Measurements from ENCODE around the gene P2RY6.

Gene P2RY6

DNA sequence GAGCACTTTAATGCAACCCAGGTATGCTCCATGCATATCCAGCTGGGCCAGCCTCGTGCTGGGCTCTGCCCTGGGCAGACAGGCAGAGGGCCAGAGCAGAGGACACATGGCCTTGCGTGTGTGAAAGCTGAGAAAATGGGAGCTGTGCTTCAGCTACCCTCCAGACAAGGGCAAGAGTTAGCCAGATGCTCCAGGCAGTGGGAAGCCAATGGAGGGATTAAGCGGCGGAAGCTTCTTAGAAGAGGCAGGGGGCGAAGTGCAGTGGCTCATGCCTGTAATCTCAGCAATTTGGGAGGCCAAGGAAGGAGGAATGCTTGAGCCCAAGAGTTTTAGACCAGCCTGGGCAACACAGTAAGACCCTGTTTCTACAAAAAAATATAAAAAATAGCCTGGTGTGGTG lies 26.1 kb downstream of the P2RY6 start:
- Histone ChIP-seq H3K18ac (ENCODE audit: low read length) (no peak overlapping the region), H3K4ac (ENCODE audit: low read length) (no peak overlapping the region), H2AK5ac (ENCODE audit: low read depth, low read length) (no peak overlapping the region), H3K4me1 (ENCODE audit: control insufficient read depth in 2 of 2, insufficient read depth in 1 of 2, low read depth in 1 of 2, low read length in 2 of 2) (peaks cover under 1 to 1% of the 10 kb centered on the region in 2 donors), H3K14ac (ENCODE audit: low read length) (no peak overlapping the region), H3K23ac (ENCODE audit: low read depth, low read length, poor library complexity) (no peak overlapping the region), H3K4me2 (ENCODE audit: insufficient read depth, low read length, poor library complexity, severe bottlenecking) (no peak overlapping the region), H2BK12ac (ENCODE audit: low read length) (peak overlapping the region; percentile 35), H3K79me1 (ENCODE audit: low read depth, low read length) (no peaks in the 10 kb centered on the region), H2BK15ac (ENCODE audit: low read length) (no peak overlapping the region), H3K4me3 (ENCODE audit: low read length in 2 of 2) (no peak overlapping the region), H2AFZ (ENCODE audit: low read length) (no peak overlapping the region), H3K36me3 (replicated peaks in 1 of 2; ENCODE audit: control insufficient read depth in 2 of 2, insufficient read depth in 2 of 2, low read length in 2 of 2) (no peaks in the 10 kb centered on the region), H3K27me3 (ENCODE audit: control insufficient read depth in 3 of 3, insufficient read depth in 3 of 3, low read depth in 1 of 3, low read length in 3 of 3) (no peaks in the 10 kb centered on the region), H4K8ac (ENCODE audit: low read depth, low read length) (no peak overlapping the region), H3K27ac (replicated peaks; ENCODE audit: low read length) (no peak overlapping the region), H2BK120ac (ENCODE audit: low read depth, low read length) (no peak overlapping the region), H3K9ac (ENCODE audit: low read depth, low read length, poor library complexity) (no peak overlapping the region), H4K91ac (ENCODE audit: low read depth, low read length, poor library complexity) (no peak overlapping the region), H2BK5ac (ENCODE audit: low read length) (no peak overlapping the region), H3K9me3 (replicated peaks in 1 of 2; ENCODE audit: control insufficient read depth in 2 of 2, insufficient read depth in 1 of 2, low read depth in 1 of 2, low read length in 2 of 2) (no peaks in the 10 kb centered on the region)
- no CpG with 5 or more reads among the region's 5 CpGs for WGBS, 2 donors (ENCODE audit: extremely low coverage in 2 of 2, insufficient read length in 2 of 2, insufficient replicate concordance in 1 of 2)
- DNase-seq (ENCODE audit: low spot score), result no peak

DNA sequence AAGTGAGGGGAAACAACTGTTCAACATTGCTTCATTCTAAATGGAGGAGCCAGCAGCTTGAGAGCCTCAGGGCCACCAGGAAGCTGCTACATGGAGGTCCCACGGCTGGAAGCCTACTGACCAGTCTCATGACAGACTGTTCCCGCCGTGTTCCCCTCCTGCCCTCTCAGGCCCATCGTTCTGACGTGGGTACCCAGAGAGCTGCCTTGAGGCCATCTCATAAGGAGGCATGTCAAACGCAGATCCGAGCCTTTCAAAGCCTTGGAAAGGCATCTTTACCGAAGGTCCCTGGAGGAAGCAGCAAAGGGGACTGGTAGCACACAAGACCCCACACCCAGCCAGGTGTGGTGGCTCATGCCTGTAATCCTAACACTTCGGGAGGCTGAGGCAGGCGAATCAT lies 27.6 kb downstream of the P2RY6 start:
- H3K27me3 ChIP-seq (ENCODE audit: control insufficient read depth in 3 of 3, insufficient read depth in 3 of 3, low read depth in 1 of 3, low read length in 3 of 3), result no peaks in the 10 kb centered on the region
- H3K4me3 ChIP-seq (ENCODE audit: low read length in 2 of 2), result no peak overlapping the region
- no peak overlapping the region for H3K4ac ChIP-seq (ENCODE audit: low read length)
- DNase-seq (ENCODE audit: low spot score), result no peak
- no peak overlapping the region for H2AFZ ChIP-seq (ENCODE audit: low read length)
- no peak overlapping the region for H2BK12ac ChIP-seq (ENCODE audit: low read length)
- peaks cover 0 to 1% of the 10 kb centered on the region in 2 donors for H3K9me3 ChIP-seq (replicated peaks in 1 of 2; ENCODE audit: control insufficient read depth in 2 of 2, insufficient read depth in 1 of 2, low read depth in 1 of 2, low read length in 2 of 2)
- H2BK120ac ChIP-seq (ENCODE audit: low read depth, low read length), result no peak overlapping the region
- H3K9ac ChIP-seq (ENCODE audit: low read depth, low read length, poor library complexity), result no peak overlapping the region
- no peak overlapping the region for H4K8ac ChIP-seq (ENCODE audit: low read depth, low read length)
- peak overlapping the region; percentile 25 for H2BK15ac ChIP-seq (ENCODE audit: low read length)
- H3K79me1 ChIP-seq (ENCODE audit: low read depth, low read length), result no peaks in the 10 kb centered on the region
- no peaks in the 10 kb centered on the region for H3K36me3 ChIP-seq (replicated peaks in 1 of 2; ENCODE audit: control insufficient read depth in 2 of 2, insufficient read depth in 2 of 2, low read length in 2 of 2)
- H3K27ac ChIP-seq (replicated peaks; ENCODE audit: low read length), result no peak overlapping the region
- no peak overlapping the region for H3K4me2 ChIP-seq (ENCODE audit: insufficient read depth, low read length, poor library complexity, severe bottlenecking)
- H2AK5ac ChIP-seq (ENCODE audit: low read depth, low read length), result peak overlapping the region; percentile 53
- no peak overlapping the region for H4K91ac ChIP-seq (ENCODE audit: low read depth, low read length, poor library complexity)
- H3K18ac ChIP-seq (ENCODE audit: low read length), result no peak overlapping the region
- no peak overlapping the region for H3K23ac ChIP-seq (ENCODE audit: low read depth, low read length, poor library complexity)
- H3K14ac ChIP-seq (ENCODE audit: low read length), result no peak overlapping the region
- no peak overlapping the region for H2BK5ac ChIP-seq (ENCODE audit: low read length)
- no peaks in the 10 kb centered on the region for H3K4me1 ChIP-seq (ENCODE audit: control insufficient read depth in 2 of 2, insufficient read depth in 1 of 2, low read depth in 1 of 2, low read length in 2 of 2)
- WGBS, 2 donors (ENCODE audit: extremely low coverage in 2 of 2, insufficient read length in 2 of 2, insufficient replicate concordance in 1 of 2), result no CpG with 5 or more reads among the region's 10 CpGs

DNA sequence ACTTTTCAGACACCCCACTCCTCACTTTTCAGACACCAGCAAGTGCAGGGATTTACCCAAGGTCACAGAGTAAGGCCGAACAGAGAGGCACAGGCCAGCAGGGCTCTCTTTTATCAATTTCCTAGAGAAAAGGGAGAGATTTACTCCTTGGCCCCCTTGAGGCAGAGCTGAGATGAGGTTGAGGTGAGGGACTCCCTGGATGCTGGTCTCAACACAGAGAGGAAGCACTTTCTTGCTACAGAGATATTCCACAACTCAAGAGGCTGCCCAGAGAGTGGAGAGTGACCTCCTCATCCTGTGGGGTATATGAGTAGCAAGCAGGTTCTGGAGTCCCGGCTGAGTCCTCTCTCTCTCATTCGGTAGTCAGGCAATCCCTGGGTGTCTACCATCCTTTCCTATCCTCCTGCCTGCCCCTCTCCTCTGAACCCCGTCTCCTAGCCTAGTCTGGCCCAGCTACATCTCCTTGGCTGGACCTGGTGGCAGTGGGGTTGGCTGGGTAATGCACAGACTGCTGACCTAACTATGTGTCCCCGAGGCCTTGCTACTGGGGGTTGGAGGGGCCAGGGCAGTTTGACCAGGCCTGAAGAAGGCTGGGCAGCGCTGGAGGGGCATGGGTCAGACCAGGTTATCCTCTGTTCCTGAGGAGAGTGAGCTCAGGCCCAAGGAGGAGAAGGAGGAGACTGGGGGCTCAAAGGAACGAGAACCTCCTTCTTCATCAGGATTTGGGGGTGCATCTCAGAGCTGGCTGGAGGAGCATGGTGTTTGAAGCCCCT lies 34.1 kb downstream of the P2RY6 start:
- Histone ChIP-seq H2AK5ac (ENCODE audit: low read depth, low read length) (peak overlapping the region; percentile 60), H3K27ac (replicated peaks; ENCODE audit: low read length) (no peak overlapping the region), H3K4ac (ENCODE audit: low read length) (peak overlapping the region; percentile 24), H4K91ac (ENCODE audit: low read depth, low read length, poor library complexity) (peak overlapping the region; percentile 6), H3K9me3 (replicated peaks in 1 of 2; ENCODE audit: control insufficient read depth in 2 of 2, insufficient read depth in 1 of 2, low read depth in 1 of 2, low read length in 2 of 2) (peaks cover 1 to 11% of the 10 kb centered on the region in 2 donors), H3K27me3 (ENCODE audit: control insufficient read depth in 3 of 3, insufficient read depth in 3 of 3, low read depth in 1 of 3, low read length in 3 of 3) (no peaks in the 10 kb centered on the region), H2AFZ (ENCODE audit: low read length) (peak overlapping the region; percentile 45), H3K79me1 (ENCODE audit: low read depth, low read length) (peaks cover 18% of the 10 kb centered on the region), H3K14ac (ENCODE audit: low read length) (no peak overlapping the region), H3K4me1 (ENCODE audit: control insufficient read depth in 2 of 2, insufficient read depth in 1 of 2, low read depth in 1 of 2, low read length in 2 of 2) (peaks cover 9 to 24% of the 10 kb centered on the region in 2 donors), H3K4me2 (ENCODE audit: insufficient read depth, low read length, poor library complexity, severe bottlenecking) (no peak overlapping the region), H4K8ac (ENCODE audit: low read depth, low read length) (no peak overlapping the region), H3K23ac (ENCODE audit: low read depth, low read length, poor library complexity) (peak overlapping the region; percentile 25), H2BK12ac (ENCODE audit: low read length) (peak overlapping the region; percentile 77), H2BK15ac (ENCODE audit: low read length) (no peak overlapping the region), H2BK120ac (ENCODE audit: low read depth, low read length) (peak overlapping the region; percentile 74), H3K4me3 (ENCODE audit: low read length in 2 of 2) (no peak overlapping the region), H3K36me3 (replicated peaks in 1 of 2; ENCODE audit: control insufficient read depth in 2 of 2, insufficient read depth in 2 of 2, low read length in 2 of 2) (peaks cover 3 to 16% of the 10 kb centered on the region in 2 donors), H3K18ac (ENCODE audit: low read length) (peak overlapping the region; percentile 91), H2BK5ac (ENCODE audit: low read length) (peak overlapping the region; percentile 43), H3K9ac (ENCODE audit: low read depth, low read length, poor library complexity) (peak overlapping the region; percentile 54)
- no CpG with 5 or more reads among the region's 7 CpGs for WGBS, 2 donors (ENCODE audit: extremely low coverage in 2 of 2, insufficient read length in 2 of 2, insufficient replicate concordance in 1 of 2)
- DNase-seq (ENCODE audit: low spot score), result no peak

DNA sequence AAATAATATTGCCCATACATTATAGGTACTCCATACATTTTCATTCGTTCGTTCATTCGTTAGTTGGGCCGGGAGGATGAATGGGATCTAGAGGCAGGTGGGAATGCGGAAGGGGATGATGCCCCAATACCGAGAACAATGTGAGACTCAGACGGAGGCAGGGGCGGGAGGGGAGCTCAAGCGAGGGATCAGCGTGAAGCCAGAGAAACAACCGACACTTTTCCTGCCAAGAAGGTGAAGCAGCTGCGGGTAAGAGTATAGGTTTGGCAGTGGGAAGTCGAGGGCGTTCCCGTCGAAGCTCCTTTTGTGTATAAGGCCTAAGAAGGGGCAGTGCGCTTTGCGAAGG lies 34.8 kb downstream of the P2RY6 start:
- peak overlapping the region; percentile 43 for H2BK5ac ChIP-seq (ENCODE audit: low read length)
- H3K27ac ChIP-seq (replicated peaks; ENCODE audit: low read length), result peak overlapping the region; percentile 86
- H3K27me3 ChIP-seq (ENCODE audit: control insufficient read depth in 3 of 3, insufficient read depth in 3 of 3, low read depth in 1 of 3, low read length in 3 of 3), result no peaks in the 10 kb centered on the region
- H3K9me3 ChIP-seq (replicated peaks in 1 of 2; ENCODE audit: control insufficient read depth in 2 of 2, insufficient read depth in 1 of 2, low read depth in 1 of 2, low read length in 2 of 2), result peaks cover 1 to 11% of the 10 kb centered on the region in 2 donors
- peak overlapping the region; percentile 14 for H2BK120ac ChIP-seq (ENCODE audit: low read depth, low read length)
- no peak overlapping the region for H4K8ac ChIP-seq (ENCODE audit: low read depth, low read length)
- H2AK5ac ChIP-seq (ENCODE audit: low read depth, low read length), result no peak overlapping the region
- no peak overlapping the region for H3K23ac ChIP-seq (ENCODE audit: low read depth, low read length, poor library complexity)
- WGBS, 2 donors (ENCODE audit: extremely low coverage in 2 of 2, insufficient read length in 2 of 2, insufficient replicate concordance in 1 of 2), result no CpG with 5 or more reads among the region's 18 CpGs
- H4K91ac ChIP-seq (ENCODE audit: low read depth, low read length, poor library complexity), result no peak overlapping the region
- no peak overlapping the region for H3K14ac ChIP-seq (ENCODE audit: low read length)
- peak overlapping the region; percentile 69 for H3K18ac ChIP-seq (ENCODE audit: low read length)
- no peak overlapping the region for H2BK15ac ChIP-seq (ENCODE audit: low read length)
- peaks cover 15 to 30% of the 10 kb centered on the region in 2 donors for H3K4me1 ChIP-seq (ENCODE audit: control insufficient read depth in 2 of 2, insufficient read depth in 1 of 2, low read depth in 1 of 2, low read length in 2 of 2)
- DNase-seq (ENCODE audit: low spot score), result no peak
- H3K4ac ChIP-seq (ENCODE audit: low read length), result no peak overlapping the region
- no peak overlapping the region for H2BK12ac ChIP-seq (ENCODE audit: low read length)
- peak overlapping the region; percentile 7 for H3K9ac ChIP-seq (ENCODE audit: low read depth, low read length, poor library complexity)
- peaks cover 24% of the 10 kb centered on the region for H3K79me1 ChIP-seq (ENCODE audit: low read depth, low read length)
- peak overlapping the region; percentile 77 for H2AFZ ChIP-seq (ENCODE audit: low read length)
- peaks cover 6 to 22% of the 10 kb centered on the region in 2 donors for H3K36me3 ChIP-seq (replicated peaks in 1 of 2; ENCODE audit: control insufficient read depth in 2 of 2, insufficient read depth in 2 of 2, low read length in 2 of 2)
- peak overlapping the region in 1 of 2 donors; percentile 36 for H3K4me3 ChIP-seq (ENCODE audit: low read length in 2 of 2)
- H3K4me2 ChIP-seq (ENCODE audit: insufficient read depth, low read length, poor library complexity, severe bottlenecking), result peak overlapping the region; percentile 34

Measured in neuronal stem cell (in vitro differentiated cells).